NB4 (cell line): ENCODE data around the gene STK33.

Experiments
- DNase-seq: peaks from one replicate; pipeline ENCODE4 v3.0.0; 2010; ENCODE audit warnings: low read depth
- H3K4me3 ChIP-seq: one replicate; pipeline ENCODE4 v1.5.1; 2011; ENCODE audit warnings: mild to moderate bottlenecking, low read depth, low read length, moderate library complexity
- MYC ChIP-seq: IDR thresholded peaks from 2 replicates; pipeline ENCODE4 v1.6.1; 2011; ENCODE audit warnings: low read depth, low read length
- POLR2A ChIP-seq: IDR thresholded peaks from 2 replicates; pipeline ENCODE4 v1.6.1; 2011; ENCODE audit warnings: mild to moderate bottlenecking; ENCODE audit not compliant: insufficient read length; ENCODE audit errors: extremely low read depth
- TF ChIP-seq, protein P1 (sequence below): IDR thresholded peaks from 2 replicates; pipeline ENCODE4 v1.6.1; 2011; ENCODE audit warnings: low read depth, low read length
- TF ChIP-seq, protein P2 (sequence below): IDR thresholded peaks from one replicate; pipeline ENCODE4 v1.5.1; 2012; ENCODE audit warnings: low read depth, low read length

The STK33 gene

GRCh38 chr11:8459711-8460399, 134.2 kb downstream of the STK33 start:
- no peak for TF ChIP-seq POLR2A
- no peak for TF ChIP-seq MYC
- H3K4me3 ChIP-seq: no peak overlapping the region
- DNase-seq: no peak

GRCh38 chr11:8442301-8442700, 151.7 kb downstream of the STK33 start:
- TF ChIP-seq, protein P1, sequence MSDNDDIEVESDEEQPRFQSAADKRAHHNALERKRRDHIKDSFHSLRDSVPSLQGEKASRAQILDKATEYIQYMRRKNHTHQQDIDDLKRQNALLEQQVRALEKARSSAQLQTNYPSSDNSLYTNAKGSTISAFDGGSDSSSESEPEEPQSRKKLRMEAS: no peak
- TF ChIP-seq MYC: no peak
- no peak for TF ChIP-seq POLR2A
- DNase-seq: peak; percentile 82
- no peak overlapping the region for H3K4me3 ChIP-seq

DNA sequence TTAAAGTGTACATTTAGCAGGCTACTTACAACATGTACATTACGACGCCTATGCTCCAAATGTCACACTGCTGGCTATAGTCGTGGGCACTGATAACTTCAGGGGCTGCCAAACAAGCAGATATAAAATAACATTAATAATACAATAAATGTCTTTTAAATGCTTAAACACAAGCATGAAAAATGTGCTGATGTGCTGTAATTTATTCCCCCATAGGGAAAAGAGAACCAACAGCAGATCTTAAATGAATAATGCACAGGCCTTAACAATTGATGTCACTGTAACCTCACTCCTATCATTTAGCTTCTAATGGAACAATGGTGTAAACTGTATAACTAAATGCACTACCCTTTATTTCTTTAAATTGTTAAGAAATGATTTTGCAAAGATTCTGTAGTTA, 153.4 kb downstream of the STK33 start:
- no peak for TF ChIP-seq MYC
- TF ChIP-seq, protein P2, sequence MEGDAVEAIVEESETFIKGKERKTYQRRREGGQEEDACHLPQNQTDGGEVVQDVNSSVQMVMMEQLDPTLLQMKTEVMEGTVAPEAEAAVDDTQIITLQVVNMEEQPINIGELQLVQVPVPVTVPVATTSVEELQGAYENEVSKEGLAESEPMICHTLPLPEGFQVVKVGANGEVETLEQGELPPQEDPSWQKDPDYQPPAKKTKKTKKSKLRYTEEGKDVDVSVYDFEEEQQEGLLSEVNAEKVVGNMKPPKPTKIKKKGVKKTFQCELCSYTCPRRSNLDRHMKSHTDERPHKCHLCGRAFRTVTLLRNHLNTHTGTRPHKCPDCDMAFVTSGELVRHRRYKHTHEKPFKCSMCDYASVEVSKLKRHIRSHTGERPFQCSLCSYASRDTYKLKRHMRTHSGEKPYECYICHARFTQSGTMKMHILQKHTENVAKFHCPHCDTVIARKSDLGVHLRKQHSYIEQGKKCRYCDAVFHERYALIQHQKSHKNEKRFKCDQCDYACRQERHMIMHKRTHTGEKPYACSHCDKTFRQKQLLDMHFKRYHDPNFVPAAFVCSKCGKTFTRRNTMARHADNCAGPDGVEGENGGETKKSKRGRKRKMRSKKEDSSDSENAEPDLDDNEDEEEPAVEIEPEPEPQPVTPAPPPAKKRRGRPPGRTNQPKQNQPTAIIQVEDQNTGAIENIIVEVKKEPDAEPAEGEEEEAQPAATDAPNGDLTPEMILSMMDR: no peak
- TF ChIP-seq, protein P1: no peak
- DNase-seq: no peak
- no peak overlapping the region for H3K4me3 ChIP-seq

GRCh38 chr11:8429483-8429882, 164.5 kb downstream of the STK33 start:
- DNase-seq: no peak
- TF ChIP-seq, protein P2: no peak
- TF ChIP-seq, protein P1: no peak
- TF ChIP-seq POLR2A (no peak), MYC (no peak)
- H3K4me3 ChIP-seq: no peak overlapping the region

GRCh38 chr11:8426076-8426475, 168.0 kb downstream of the STK33 start:
- no peak overlapping the region for H3K4me3 ChIP-seq
- DNase-seq: no peak
- TF ChIP-seq, protein P1: no peak
- TF ChIP-seq POLR2A (no peak), MYC (no peak)
- TF ChIP-seq, protein P2: no peak

- DNase-seq: no peak
- H3K4me3 ChIP-seq: no peak overlapping the region
- TF ChIP-seq, protein P2: no peak
- TF ChIP-seq, protein P1: no peak
- no peak for TF ChIP-seq POLR2A
Observed at GRCh38 chr11:8415195-8415594, 178.8 kb downstream of the STK33 start.
